WTC11 (cell line): ENCODE data around the gene UBE2D2. TPM values are rescaled to one million over a fixed set of nuclear protein-coding genes. Genes with fewer than 3 reads are reported as not detected.
A peak's percentile ranks its signal among the peaks of the same experiment; 100 is the strongest.
"Not testable (repeated sequence)": the region's sequence is repeated elsewhere in the genome, so short reads cannot be mapped to it uniquely, and the experiment has no call there.

Experiments used
- ATAC-seq: fragments of 200-7000 bp; cut with Tn5 transposase; 2 replicates; pipeline ENCODE4 v1.10.0; 2021; ENCODE audit warnings: mild to moderate bottlenecking, moderate library complexity
- CTCF ChIA-PET: fragments of 300-600 bp; sonication (Branson Sonifier 250); formaldehyde crosslinking; loops from one replicate; lab custom pipeline; 2021; ENCODE audit warnings: antibody characterized with exemption; lab: Charles Lee
- POLR2A ChIA-PET: fragments of 350-600 bp; sonication (Branson Sonifier 250); formaldehyde crosslinking; loops from one replicate; lab custom pipeline; 2021; ENCODE audit warnings: antibody characterized with exemption; lab: Charles Lee
- DNase-seq: peaks from one replicate; pipeline ENCODE4 v3.0.0; 2021; ENCODE audit warnings: low spot score
- H3K27ac Mint-ChIP-seq: 2 replicates; pipeline ENCODE4 v1.8.0; 2021; ENCODE audit warnings: mixed read lengths
- H3K27me3 Mint-ChIP-seq: 2 replicates; pipeline ENCODE4 v1.8.0; 2021; ENCODE audit warnings: low read depth, mild to moderate bottlenecking, moderate library complexity, mixed read lengths
- H3K36me3 Mint-ChIP-seq: 2 replicates; pipeline ENCODE4 v1.8.0; 2021; ENCODE audit warnings: mixed read lengths
- H3K4me1 Mint-ChIP-seq: 2 replicates; pipeline ENCODE4 v1.8.0; 2022; ENCODE audit warnings: mixed read lengths
- H3K4me3 Mint-ChIP-seq: 2 replicates; pipeline ENCODE4 v1.8.0; 2021; ENCODE audit warnings: mild to moderate bottlenecking, moderate library complexity, mixed read lengths
- H3K9me3 Mint-ChIP-seq: 2 replicates; pipeline ENCODE4 v1.8.0; 2021; ENCODE audit warnings: mixed read lengths
- CREB1 ChIP-seq: sonication (generic); formaldehyde crosslinking; IDR thresholded peaks from 2 replicates; pipeline ENCODE4 v1.8.0; 2023; ENCODE audit warnings: mild to moderate bottlenecking, missing genetic modification reagents
- EMX1 ChIP-seq: fragments of 250-450 bp; sonication (Bioruptor Pico); IDR thresholded peaks from 2 replicates; pipeline ENCODE4 v1.8.0; 2021; ENCODE audit warnings: mild to moderate bottlenecking
- ESRRA ChIP-seq: sonication (generic); formaldehyde crosslinking; IDR thresholded peaks from 2 replicates; pipeline ENCODE4 v1.8.1; 2022; ENCODE audit warnings: mild to moderate bottlenecking, missing genetic modification reagents, borderline replicate concordance
- ETV6 ChIP-seq: sonication (generic); formaldehyde crosslinking; IDR thresholded peaks from 2 replicates; pipeline ENCODE4 v1.8.1; 2022; ENCODE audit warnings: mild to moderate bottlenecking, missing genetic modification reagents
- KAT7 ChIP-seq: sonication (generic); formaldehyde crosslinking; IDR thresholded peaks from 2 replicates; pipeline ENCODE4 v1.8.1; 2023; ENCODE audit warnings: missing genetic modification reagents, mild to moderate bottlenecking, borderline replicate concordance
- MAX ChIP-seq: sonication (generic); formaldehyde crosslinking; IDR thresholded peaks from 2 replicates; pipeline ENCODE4 v1.8.0; 2022; ENCODE audit warnings: mild to moderate bottlenecking, missing genetic modification reagents
- MLX ChIP-seq: sonication (generic); formaldehyde crosslinking; IDR thresholded peaks from 2 replicates; pipeline ENCODE4 v1.8.1; 2023; ENCODE audit warnings: mild to moderate bottlenecking, missing genetic modification reagents, moderate library complexity
- PRDM15 ChIP-seq: sonication (generic); formaldehyde crosslinking; IDR thresholded peaks from 2 replicates; pipeline ENCODE4 v1.8.0; 2022; ENCODE audit warnings: missing genetic modification reagents
- SOX15 ChIP-seq: fragments of 250-450 bp; sonication (Bioruptor Pico); IDR thresholded peaks from 2 replicates; pipeline ENCODE4 v1.9.0; 2021; ENCODE audit warnings: mild to moderate bottlenecking
- TCF7 ChIP-seq: sonication (generic); formaldehyde crosslinking; IDR thresholded peaks from 2 replicates; pipeline ENCODE4 v1.8.0; 2022; ENCODE audit warnings: mild to moderate bottlenecking, low read depth, missing genetic modification reagents, moderate library complexity
- USF2 ChIP-seq: sonication (generic); formaldehyde crosslinking; IDR thresholded peaks from 2 replicates; pipeline ENCODE4 v1.8.1; 2023; ENCODE audit warnings: mild to moderate bottlenecking, missing genetic modification reagents, moderate library complexity
- ZNF121 ChIP-seq: sonication (generic); formaldehyde crosslinking; IDR thresholded peaks from 2 replicates; pipeline ENCODE4 v1.8.0; 2023; ENCODE audit warnings: missing genetic modification reagents
- ZNF138 ChIP-seq: sonication (generic); formaldehyde crosslinking; conservative IDR thresholded peaks from 2 replicates; pipeline ENCODE4 v1.8.1; 2022; ENCODE audit warnings: mild to moderate bottlenecking, moderate library complexity, missing genetic modification reagents
- ZNF232 ChIP-seq: sonication (generic); formaldehyde crosslinking; IDR thresholded peaks from 2 replicates; pipeline ENCODE4 v1.8.0; 2022; ENCODE audit warnings: mild to moderate bottlenecking, missing genetic modification reagents
- total RNA-seq: library from RNA; stranded (reverse); gene quantifications from 3 replicates; pipeline ENCODE4 v1.2.3, GENCODE V29; 2021

UBE2D2 gene
- total RNA-seq, 1 experiment from 2014 or later: 183 TPM

- peaks cover 22% of the 10 kb centered on the region for H3K4me1 Mint-ChIP-seq
- H3K27me3 Mint-ChIP-seq: no peaks in the 10 kb centered on the region
- ChIA-PET POLR2A (interaction anchor here (0.6 to 0.7 kb wide), 3 partner anchors 11 to 377 kb away, joined by 3 to 8 read pairs (median 5); no protein-coding TSS in a partner anchor), CTCF (interaction anchor here (0.6 to 1.2 kb wide), 5 partner anchors 17 to 377 kb away, joined by 3 to 5 read pairs (median 3); no protein-coding TSS in a partner anchor)
- no peaks in the 10 kb centered on the region for H3K9me3 Mint-ChIP-seq
- DNase-seq: no peak
- TF ChIP-seq ZNF121 (CRISPR knock-in tag): peak; percentile 85; the same call in 1 of the 2 replicates
- no peak for TF ChIP-seq ZNF232
- ATAC-seq: peak; percentile 16; the same call in 1 of the 2 replicates
- H3K27ac Mint-ChIP-seq: peak overlapping the region; percentile 91
- peaks cover 22% of the 10 kb centered on the region for H3K36me3 Mint-ChIP-seq
- H3K4me3 Mint-ChIP-seq: no peak overlapping the region
Measured at GRCh38 chr5:139592289-139592688, 31.1 kb downstream of the UBE2D2 start.

- ATAC-seq, H3K9me3 Mint-ChIP-seq, H3K27ac Mint-ChIP-seq, H3K4me3 Mint-ChIP-seq, H3K27me3 Mint-ChIP-seq, POLR2A ChIA-PET, DNase-seq: not testable (repeated sequence)
- CTCF ChIA-PET: interaction anchor here (1.1 to 1.3 kb wide), 2 partner anchors 79 to 173 kb away, joined by 3 read pairs; no protein-coding TSS in a partner anchor
- peaks cover 22% of the 10 kb centered on the region for H3K4me1 Mint-ChIP-seq
- peaks cover 22% of the 10 kb centered on the region for H3K36me3 Mint-ChIP-seq
Measured at GRCh38 chr5:139593076-139593475, 31.9 kb downstream of the UBE2D2 start.

GRCh38 chr5:139593716-139594319, 32.7 kb downstream of the UBE2D2 start:
- H3K9me3 Mint-ChIP-seq: no peaks in the 10 kb centered on the region
- ATAC-seq (no peak), DNase-seq (no peak)
- H3K4me3 Mint-ChIP-seq: no peak overlapping the region
- TF ChIP-seq MAX: no peak
- TF ChIP-seq ETV6: no peak
- TF ChIP-seq MLX (CRISPR knock-in tag): no peak
- TF ChIP-seq USF2: no peak
- no peak for TF ChIP-seq KAT7
- no peak for TF ChIP-seq SOX15 (CRISPR knock-in tag)
- TF ChIP-seq ESRRA: no peak
- no peak for TF ChIP-seq CREB1 (CRISPR knock-in tag)
- TF ChIP-seq TCF7 (CRISPR knock-in tag): no peak
- no peak for TF ChIP-seq PRDM15 (CRISPR knock-in tag)
- no peak for TF ChIP-seq EMX1 (CRISPR knock-in tag)
- TF ChIP-seq, all 79 proteins: peak for 0
- H3K36me3 Mint-ChIP-seq: peaks cover 21% of the 10 kb centered on the region
- H3K4me1 Mint-ChIP-seq: peaks cover 22% of the 10 kb centered on the region
- ChIA-PET POLR2A (no interaction called here), CTCF (interaction anchor here (1.3 kb wide), 1 partner anchor 172 kb away, joined by 3 read pairs; no protein-coding TSS in a partner anchor)
- H3K27ac Mint-ChIP-seq: no peak overlapping the region
- no peaks in the 10 kb centered on the region for H3K27me3 Mint-ChIP-seq

GRCh38 chr5:139597134-139597533, 36.0 kb downstream of the UBE2D2 start:
- no peak for ATAC-seq
- peaks cover 25% of the 10 kb centered on the region for H3K36me3 Mint-ChIP-seq
- no peak for DNase-seq
- H3K4me3 Mint-ChIP-seq: no peak overlapping the region
- H3K27me3 Mint-ChIP-seq: no peaks in the 10 kb centered on the region
- no peaks in the 10 kb centered on the region for H3K9me3 Mint-ChIP-seq
- ChIA-PET CTCF (no interaction called here), POLR2A (no interaction called here)
- no peak overlapping the region; the same call in 1 of the 2 replicates for H3K27ac Mint-ChIP-seq
- H3K4me1 Mint-ChIP-seq: peaks cover 5% of the 10 kb centered on the region
- no peak for TF ChIP-seq ZNF138 (CRISPR knock-in tag)
